GM13977 (cell line): ENCODE results near the gene ERC1.

ENCODE experiments used
- DNase-seq: peaks from one replicate; pipeline ENCODE4 v3.0.0; 2012; ENCODE audit warnings: low spot score
- in situ Hi-C: fragments of 300-500 bp; cut with MboI; formaldehyde crosslinking; loops from one replicate; pipeline ENCODE4 v1.12.0; 2022; ENCODE audit warnings: low sequenced_read_pairs, low pct_unique_long_range_greater_than_20kb, mixed read lengths, inconsistent platforms; ENCODE audit not compliant: unreplicated experiment
- TF ChIP-seq, protein P1 (sequence below): IDR thresholded peaks from 2 replicates; pipeline ENCODE4 v1.5.1; 2012; ENCODE audit warnings: mild to moderate bottlenecking, control low read depth; ENCODE audit not compliant: insufficient read depth; ENCODE audit errors: extremely low read depth, missing control alignments

ERC1 gene

DNA sequence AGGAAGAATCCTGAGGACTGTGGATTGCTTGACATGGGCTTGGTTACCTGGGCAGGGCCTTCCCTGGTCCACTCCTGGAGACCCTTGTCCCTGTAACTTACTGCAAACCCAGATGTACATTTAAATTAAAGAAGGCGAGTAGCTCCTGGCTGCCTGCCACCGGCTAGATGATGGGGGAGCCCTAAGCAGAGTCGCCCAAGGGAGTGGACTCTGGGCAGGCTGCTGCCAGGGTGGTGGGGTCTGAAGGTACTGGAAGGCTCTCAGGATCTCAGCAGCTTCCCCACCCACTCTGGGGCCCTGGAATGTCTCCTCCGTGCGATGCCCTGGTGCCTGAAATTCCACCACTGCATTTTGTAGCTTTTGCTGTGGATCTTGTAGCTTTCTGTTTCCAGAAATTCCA is 528.6 kb downstream of the ERC1 start:
- in situ Hi-C loops, result no loop called here
- DNase-seq, result no peak
- TF ChIP-seq, protein P1, sequence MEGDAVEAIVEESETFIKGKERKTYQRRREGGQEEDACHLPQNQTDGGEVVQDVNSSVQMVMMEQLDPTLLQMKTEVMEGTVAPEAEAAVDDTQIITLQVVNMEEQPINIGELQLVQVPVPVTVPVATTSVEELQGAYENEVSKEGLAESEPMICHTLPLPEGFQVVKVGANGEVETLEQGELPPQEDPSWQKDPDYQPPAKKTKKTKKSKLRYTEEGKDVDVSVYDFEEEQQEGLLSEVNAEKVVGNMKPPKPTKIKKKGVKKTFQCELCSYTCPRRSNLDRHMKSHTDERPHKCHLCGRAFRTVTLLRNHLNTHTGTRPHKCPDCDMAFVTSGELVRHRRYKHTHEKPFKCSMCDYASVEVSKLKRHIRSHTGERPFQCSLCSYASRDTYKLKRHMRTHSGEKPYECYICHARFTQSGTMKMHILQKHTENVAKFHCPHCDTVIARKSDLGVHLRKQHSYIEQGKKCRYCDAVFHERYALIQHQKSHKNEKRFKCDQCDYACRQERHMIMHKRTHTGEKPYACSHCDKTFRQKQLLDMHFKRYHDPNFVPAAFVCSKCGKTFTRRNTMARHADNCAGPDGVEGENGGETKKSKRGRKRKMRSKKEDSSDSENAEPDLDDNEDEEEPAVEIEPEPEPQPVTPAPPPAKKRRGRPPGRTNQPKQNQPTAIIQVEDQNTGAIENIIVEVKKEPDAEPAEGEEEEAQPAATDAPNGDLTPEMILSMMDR, result no peak

DNA sequence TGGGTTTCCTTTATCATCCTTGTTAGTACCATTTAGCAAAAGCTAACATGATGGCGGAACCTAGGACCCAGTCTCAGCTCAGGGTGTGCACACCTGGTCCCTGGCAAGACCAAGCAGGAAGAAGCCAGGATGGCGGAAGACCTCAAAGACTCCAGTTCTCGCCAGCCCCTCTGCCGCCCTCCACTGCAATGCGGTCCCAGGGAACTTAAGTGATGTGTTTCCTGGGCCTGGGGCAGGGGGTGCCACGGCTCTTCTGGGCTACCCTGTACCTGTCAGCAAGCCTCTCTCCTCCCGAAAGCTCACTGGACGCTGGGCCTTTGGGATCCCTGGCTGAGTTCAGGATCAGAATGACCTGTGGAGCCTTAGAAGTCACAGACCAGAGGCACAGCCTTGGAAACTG is 532.0 kb downstream of the ERC1 start:
- TF ChIP-seq, protein P1, result no peak
- in situ Hi-C loops, result no loop called here
- no peak for DNase-seq

DNA sequence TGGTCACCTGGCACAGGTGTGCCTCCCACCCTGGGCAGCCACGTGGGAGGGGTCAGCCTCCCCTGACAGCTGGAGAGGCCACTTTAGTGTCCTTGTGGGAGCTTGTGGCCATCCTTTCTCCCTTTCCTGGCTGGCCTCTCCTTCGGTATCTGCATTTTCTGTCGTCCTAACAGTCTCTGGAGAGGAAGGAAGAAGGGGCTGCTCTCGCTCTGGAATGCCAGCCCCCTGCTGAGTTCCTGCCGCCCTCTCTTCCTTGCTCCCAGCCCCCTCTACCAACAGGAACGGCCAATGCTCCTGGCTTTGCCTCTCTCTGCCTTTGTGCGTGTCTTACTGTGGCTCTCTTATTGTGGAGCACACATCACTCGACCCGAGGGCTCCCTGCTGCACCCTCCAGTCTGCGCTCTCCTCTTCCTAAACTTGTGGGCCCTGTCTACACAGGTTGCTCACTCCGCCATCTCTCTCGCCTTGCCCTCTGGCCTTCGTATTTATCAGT is 532.6 kb downstream of the ERC1 start:
- in situ Hi-C loops, result no loop called here
- DNase-seq, result no peak
- TF ChIP-seq, protein P1, result no peak

DNA sequence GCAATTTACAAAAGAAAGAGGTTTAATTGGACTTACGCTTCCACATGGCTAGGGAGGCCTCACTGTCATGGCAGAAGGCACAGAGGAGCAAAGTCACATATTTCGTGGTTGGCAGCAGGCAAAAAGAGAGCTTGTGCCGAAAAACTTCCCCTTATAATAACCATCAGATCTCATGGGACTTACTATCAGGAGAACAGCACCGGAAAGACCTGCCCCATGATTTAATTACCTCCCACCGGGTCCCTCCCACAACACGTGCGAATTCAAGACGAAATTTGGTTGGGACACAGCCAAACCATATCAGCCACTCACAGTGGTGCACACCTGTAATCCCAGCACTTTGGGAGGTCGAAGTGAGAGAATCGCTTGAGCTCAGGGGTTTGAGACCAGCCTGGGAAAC is 534.8 kb downstream of the ERC1 start:
- TF ChIP-seq, protein P1, result no peak
- in situ Hi-C loops, result no loop called here
- no peak for DNase-seq

DNA sequence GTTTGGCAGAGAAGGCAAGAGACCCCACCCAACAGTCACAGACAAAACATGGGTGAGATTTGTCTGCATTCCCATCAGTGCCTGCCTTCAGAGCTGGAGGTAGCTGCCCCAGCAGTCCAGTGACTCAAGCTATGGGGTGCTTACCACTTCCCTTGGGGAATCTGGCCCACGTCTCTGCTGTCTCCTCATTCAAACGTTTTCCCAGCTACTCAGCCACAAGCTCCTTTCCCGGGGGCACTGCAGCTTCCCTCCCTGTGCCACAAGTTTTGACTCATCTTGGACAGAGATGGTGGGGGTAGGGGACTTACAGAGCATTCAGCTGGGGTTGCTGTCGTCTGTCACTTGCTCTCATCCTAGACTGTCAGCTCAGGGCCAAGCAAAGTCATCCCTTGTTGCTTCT is 536.8 kb downstream of the ERC1 start:
- TF ChIP-seq, protein P1, result no peak
- no peak for DNase-seq
- in situ Hi-C loops, result no loop called here

DNA sequence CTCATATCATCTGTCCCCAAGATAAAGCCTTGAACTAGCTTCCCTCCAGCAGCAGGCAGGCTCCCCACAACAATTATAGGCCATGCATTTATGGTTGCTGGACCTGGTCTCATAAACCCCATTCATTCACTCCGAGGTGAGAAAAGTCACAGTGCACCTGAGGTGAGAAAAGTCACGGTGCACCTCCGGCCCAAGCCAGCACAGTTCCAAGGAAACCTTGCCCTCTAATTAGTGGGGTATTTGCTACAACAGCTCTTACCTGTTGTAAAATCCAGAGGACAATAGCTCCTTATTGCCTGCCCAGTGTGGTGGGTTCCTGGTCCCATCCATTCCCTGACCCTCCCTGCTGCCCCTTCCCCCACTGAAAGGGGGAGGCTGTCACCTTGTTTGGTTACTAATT is 537.8 kb downstream of the ERC1 start:
- no peak for DNase-seq
- TF ChIP-seq, protein P1, result no peak
- in situ Hi-C loops, result no loop called here
